Keratinocyte (primary cell): ENCODE measurements around the gene JOSD1. TPM values are rescaled to one million over a fixed set of nuclear protein-coding genes. Genes with fewer than 3 reads are reported as not detected.

Experiments
- DNase-seq: peaks from one replicate; pipeline ENCODE4 v3.0.0-alpha.2; 2011; ENCODE audit warnings: low read depth, missing footprints, low spot score
- FAIRE-seq: peaks from 2 replicates; lab custom pipeline; 2011; peaks lifted over from hg19 to GRCh38; lab: Jason Lieb, UNC
- H2AFZ ChIP-seq: 2 replicates; pipeline ENCODE4 v1.6.0; 2012; ENCODE audit warnings: low read length, control low read depth, inconsistent platforms; ENCODE audit not compliant: control insufficient read depth
- H3K27ac ChIP-seq: 2 replicates; pipeline ENCODE4 v1.5.1; 2011; ENCODE audit warnings: low read length; ENCODE audit not compliant: control insufficient read depth, insufficient read depth
- H3K27me3 ChIP-seq: 3 replicates; pipeline ENCODE4 v1.6.0; 2011; ENCODE audit warnings: low read length; ENCODE audit not compliant: control insufficient read depth, insufficient read depth; ENCODE audit errors: extremely low read depth
- H3K36me3 ChIP-seq, 2 experiments: 2 replicates in 1 of 2; 3 replicates in 1 of 2; pipeline ENCODE4 v1.5.1; 2011; ENCODE audit warnings: low read length in 2 of 2, mild to moderate bottlenecking in 1 of 2; ENCODE audit not compliant: control insufficient read depth in 2 of 2, insufficient read depth in 2 of 2; ENCODE audit errors: extremely low read depth in 1 of 2
- H3K4me1 ChIP-seq: 3 replicates; pipeline ENCODE4 v1.5.1; 2011; ENCODE audit warnings: low read length; ENCODE audit not compliant: control insufficient read depth, insufficient read depth; ENCODE audit errors: extremely low read depth
- H3K4me2 ChIP-seq: 3 replicates; pipeline ENCODE4 v1.6.0; 2011; ENCODE audit warnings: low read depth, low read length; ENCODE audit not compliant: control insufficient read depth, insufficient read depth; ENCODE audit errors: extremely low read depth
- H3K4me3 ChIP-seq, 3 experiments: fragments of 200-600 bp in 1 of 3; sonication (generic) in 1 of 3; 2 replicates in 2 of 3; 3 replicates in 1 of 3; pipeline ENCODE4 v1.5.1; 2011 to 2016; ENCODE audit warnings: low read length in 3 of 3, mild to moderate bottlenecking in 3 of 3, control low read depth in 2 of 3, inconsistent platforms in 1 of 3, low read depth in 1 of 3, mixed read lengths in 1 of 3, mixed run types in 1 of 3, moderate library complexity in 1 of 3; ENCODE audit not compliant: control insufficient read depth in 2 of 3, insufficient read depth in 2 of 3; ENCODE audit errors: extremely low read depth in 1 of 3
- H3K79me2 ChIP-seq: 2 replicates; pipeline ENCODE4 v1.6.0; 2012; ENCODE audit warnings: low read length; ENCODE audit not compliant: control insufficient read depth, insufficient read depth
- H3K9ac ChIP-seq: 3 replicates; pipeline ENCODE4 v1.6.0; 2011; ENCODE audit warnings: low read length; ENCODE audit not compliant: control insufficient read depth, insufficient read depth; ENCODE audit errors: extremely low read depth
- H3K9me1 ChIP-seq: 3 replicates; pipeline ENCODE4 v1.6.0; 2011; ENCODE audit warnings: low read length; ENCODE audit not compliant: control insufficient read depth, insufficient read depth; ENCODE audit errors: extremely low read depth
- H3K9me3 ChIP-seq: 2 replicates; pipeline ENCODE4 v1.5.1; 2012; ENCODE audit warnings: low read depth, low read length; ENCODE audit not compliant: control insufficient read depth
- H4K20me1 ChIP-seq: 3 replicates; pipeline ENCODE4 v1.6.0; 2011; ENCODE audit warnings: low read length; ENCODE audit not compliant: control insufficient read depth, insufficient read depth; ENCODE audit errors: extremely low read depth
- EZH2 ChIP-seq: IDR thresholded peaks from one replicate; pipeline ENCODE4 v1.6.1; 2012; ENCODE audit warnings: inconsistent platforms, mild to moderate bottlenecking, low read length, moderate library complexity
- dilution Hi-C: fragments of 300-500 bp; cut with MboI; formaldehyde crosslinking; loops from one replicate; pipeline ENCODE4 v1.7.0; 2020; ENCODE audit warnings: low sequenced_read_pairs; ENCODE audit not compliant: extremely low pct_ligation_motif_present
- polyA minus RNA-seq, 3 experiments: library from RNA; depleted of rRNA, polyadenylated mRNA; stranded (reverse); fragments of >200 nt; gene quantifications; 1 replicate in 1 of 3; 2 replicates in 1 of 3; 3 replicates in 1 of 3; pipeline ENCODE4 v1.2.3, GENCODE V29; 2011
- polyA plus RNA-seq, 5 experiments: library from polyadenylated mRNA; depleted of rRNA in 3 of 5; stranded (reverse) in 3 of 5; stranded (forward) in 1 of 5; unstranded in 1 of 5; fragments of >200 nt; gene quantifications; 1 replicate in 1 of 5; 2 replicates in 3 of 5; 3 replicates in 1 of 5; pipeline versions ENCODE4 v1.2.1 to v1.2.3, GENCODE V29; 2011 to 2012; ENCODE audit warnings: missing spikeins in 2 of 5, low read depth in 1 of 5, low replicate concordance in 1 of 5
- TF ChIP-seq, protein P1 (sequence below), 3 experiments: IDR thresholded peaks in 1 of 3; conservative IDR thresholded peaks in 1 of 3; optimal IDR thresholded peaks in 1 of 3; 2 replicates in 2 of 3; 3 replicates in 1 of 3; pipeline versions ENCODE3 to v1.5.1; 2011; ENCODE audit warnings: low read length in 3 of 3, mild to moderate bottlenecking in 3 of 3, moderate library complexity in 2 of 3, control low read depth in 1 of 3, inconsistent platforms in 1 of 3; ENCODE audit not compliant: insufficient read depth in 2 of 3; ENCODE audit errors: extremely low read depth in 1 of 3

JOSD1 gene
- polyA plus RNA-seq (23.8 to 40.7 TPM (median 32.6 TPM) in 3 replicates), polyA minus RNA-seq (23.5 to 56.9 TPM (median 33.5 TPM) in 3 replicates)
- 6.0 TPM for polyA plus RNA-seq (2011; ENCODE audit: low read depth)
- polyA plus RNA-seq (2011; cell fraction: cytosol; rRNA removed): 29.7 and 32.1 TPM in 2 replicates
- polyA plus RNA-seq (2011; cell fraction: nucleus; rRNA removed): 39.0 and 39.2 TPM in 2 replicates
- polyA plus RNA-seq (2012; ENCODE audit: low replicate concordance): 20.6 and 34.6 TPM in 2 replicates
- polyA minus RNA-seq (2011; cell fraction: cytosol; rRNA and poly(A)+ RNA removed): 38.6 TPM
- 19.1 and 31.5 TPM in 2 replicates for polyA minus RNA-seq (2011; cell fraction: nucleus; rRNA and poly(A)+ RNA removed)

DNA sequence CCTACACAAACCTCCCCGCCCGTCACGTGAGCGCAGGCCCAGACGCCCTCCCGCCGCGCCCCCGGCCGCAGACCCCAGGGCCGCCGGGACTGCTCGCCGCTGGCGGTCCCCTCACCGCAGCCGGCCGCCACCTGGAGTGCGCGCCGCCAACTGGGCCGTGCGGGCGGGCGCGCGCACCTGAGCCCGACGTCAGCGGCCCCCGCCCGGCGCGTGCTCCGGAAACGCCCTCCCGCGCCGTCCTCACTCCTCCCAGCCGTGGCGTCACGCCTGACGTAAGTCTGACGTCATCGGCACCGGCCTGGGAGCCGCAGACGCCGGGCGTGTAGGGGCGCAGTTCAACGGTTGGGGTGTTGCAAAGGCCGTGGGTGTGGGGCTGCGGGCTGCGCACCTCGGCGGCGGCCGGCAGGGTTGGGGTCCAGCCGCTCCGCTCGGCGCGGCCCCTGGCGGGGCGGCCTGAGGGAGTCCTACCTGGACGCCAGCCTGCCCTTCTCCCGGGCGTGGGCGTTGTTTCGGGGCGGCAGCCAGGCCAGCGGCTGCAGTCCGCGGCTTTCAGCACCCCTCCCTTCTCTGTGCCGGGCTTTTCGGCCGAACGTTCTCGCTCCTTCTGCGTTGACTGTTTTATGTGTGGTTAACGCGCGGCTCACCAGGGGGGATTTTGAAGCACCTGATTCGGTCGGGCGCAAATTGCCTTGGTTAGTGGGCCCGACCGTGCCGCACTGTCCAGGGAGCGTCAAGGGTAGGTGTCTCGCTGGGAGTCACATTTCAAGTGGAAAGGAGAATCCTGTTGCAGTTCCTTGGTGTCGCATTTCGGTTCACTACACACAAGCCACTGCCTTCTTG, at the start of gene JOSD1:
TSS of gene JOSD1 (minus strand) at position 155 of the 840 bp plus-strand sequence. CDS start 956 bp downstream, outside the sequence.
- Histone ChIP-seq H3K4me3 (peak within 1 kb of the TSS; percentile 74 to 81 (median 79)), H3K79me2 (peaks cover 36% of the 10 kb centered on the region), H3K4me1 (peaks cover 45% of the 10 kb centered on the region), H3K9me1 (no peaks in the 10 kb centered on the region), H4K20me1 (no peaks in the 10 kb centered on the region), H3K27me3 (no peaks in the 10 kb centered on the region), H3K9me3 (no peaks in the 10 kb centered on the region), H3K36me3 (peaks cover 0 to 8% of the 10 kb centered on the region in 2 experiments), H3K27ac (peak within 1 kb of the TSS; percentile 94), H3K9ac (peak within 1 kb of the TSS; percentile 93), H3K4me2 (peak within 1 kb of the TSS; percentile 90), H2AFZ (peak within 1 kb of the TSS; percentile 71)
- no peak for FAIRE-seq
- DNase-seq: peak; percentile 73
- TF ChIP-seq EZH2: no peak
- TF ChIP-seq, protein P1, sequence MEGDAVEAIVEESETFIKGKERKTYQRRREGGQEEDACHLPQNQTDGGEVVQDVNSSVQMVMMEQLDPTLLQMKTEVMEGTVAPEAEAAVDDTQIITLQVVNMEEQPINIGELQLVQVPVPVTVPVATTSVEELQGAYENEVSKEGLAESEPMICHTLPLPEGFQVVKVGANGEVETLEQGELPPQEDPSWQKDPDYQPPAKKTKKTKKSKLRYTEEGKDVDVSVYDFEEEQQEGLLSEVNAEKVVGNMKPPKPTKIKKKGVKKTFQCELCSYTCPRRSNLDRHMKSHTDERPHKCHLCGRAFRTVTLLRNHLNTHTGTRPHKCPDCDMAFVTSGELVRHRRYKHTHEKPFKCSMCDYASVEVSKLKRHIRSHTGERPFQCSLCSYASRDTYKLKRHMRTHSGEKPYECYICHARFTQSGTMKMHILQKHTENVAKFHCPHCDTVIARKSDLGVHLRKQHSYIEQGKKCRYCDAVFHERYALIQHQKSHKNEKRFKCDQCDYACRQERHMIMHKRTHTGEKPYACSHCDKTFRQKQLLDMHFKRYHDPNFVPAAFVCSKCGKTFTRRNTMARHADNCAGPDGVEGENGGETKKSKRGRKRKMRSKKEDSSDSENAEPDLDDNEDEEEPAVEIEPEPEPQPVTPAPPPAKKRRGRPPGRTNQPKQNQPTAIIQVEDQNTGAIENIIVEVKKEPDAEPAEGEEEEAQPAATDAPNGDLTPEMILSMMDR (optimal IDR thresholded peaks at IDR 0.05 in 1 of 3, IDR thresholded peaks at IDR 0.05 in 1 of 3, conservative IDR thresholded peaks at IDR 0.05 in 1 of 3; ENCODE audit: extremely low read depth in 1 of 3, insufficient read depth in 2 of 3, low read length in 3 of 3): peak in 1 of 3 experiments; percentile 13
- dilution Hi-C loops: no loop called here

- FAIRE-seq: no peak
- no peak for DNase-seq
- Histone ChIP-seq H2AFZ (no peak overlapping the region), H3K9me3 (no peaks in the 10 kb centered on the region), H3K4me1 (peaks cover 40% of the 10 kb centered on the region), H3K27me3 (no peaks in the 10 kb centered on the region), H3K4me3 (no peak overlapping the region), H3K9ac (no peak overlapping the region), H3K9me1 (no peaks in the 10 kb centered on the region), H3K27ac (no peak overlapping the region), H3K79me2 (peaks cover 2% of the 10 kb centered on the region), H3K36me3 (peaks cover 25 to 30% of the 10 kb centered on the region in 2 experiments), H4K20me1 (no peaks in the 10 kb centered on the region), H3K4me2 (no peak overlapping the region)
- no peak for TF ChIP-seq EZH2
- TF ChIP-seq, protein P1 (optimal IDR thresholded peaks at IDR 0.05 in 1 of 3, IDR thresholded peaks at IDR 0.05 in 1 of 3, conservative IDR thresholded peaks at IDR 0.05 in 1 of 3; ENCODE audit: extremely low read depth in 1 of 3, insufficient read depth in 2 of 3, low read length in 3 of 3): no peak
- dilution Hi-C loops: no loop called here
Observed at GRCh38 chr22:38750104-38750503, 49.4 kb upstream of the JOSD1 start.
